Measurements from ENCODE around the gene ZRANB1.

DNA sequence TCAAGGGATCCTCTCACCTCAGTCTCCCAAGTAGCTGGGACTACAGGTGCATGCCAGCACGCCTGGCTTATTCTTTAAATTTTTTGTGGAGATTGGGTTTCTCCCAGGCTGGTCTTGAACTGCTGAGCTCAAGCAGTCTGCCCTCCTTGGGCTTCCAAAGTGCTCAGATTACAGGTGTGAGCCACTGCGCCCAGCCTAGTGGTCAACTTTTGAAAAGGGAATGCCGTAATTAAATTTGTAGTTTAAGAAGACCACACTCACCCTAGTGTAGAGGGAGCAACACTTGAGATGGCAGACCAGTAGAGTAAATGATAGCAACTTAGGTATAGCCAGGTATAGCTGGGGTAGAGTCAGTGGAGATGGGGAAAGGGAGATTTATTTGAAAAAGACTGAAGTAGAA is 17.6 kb downstream of the ZRANB1 start:
- TF ChIP-seq ARNTL (CRISPR knock-in tag; IDR thresholded peaks at IDR 0.05; ENCODE audit: borderline replicate concordance, low read depth) (no peak), GLIS3 (CRISPR knock-in tag; IDR thresholded peaks at IDR 0.05) (no peak), RARB (CRISPR knock-in tag; IDR thresholded peaks at IDR 0.05) (no peak), CSDC2 (CRISPR knock-in tag; IDR thresholded peaks at IDR 0.05) (no peak), BACH2 (CRISPR knock-in tag; IDR thresholded peaks at IDR 0.05; ENCODE audit: borderline replicate concordance) (no peak), ZFP3 (CRISPR knock-in tag; IDR thresholded peaks at IDR 0.05) (no peak), ESRRG (CRISPR knock-in tag; IDR thresholded peaks at IDR 0.05) (no peak), ZFP30 (CRISPR knock-in tag; IDR thresholded peaks at IDR 0.05) (no peak), TCF4 (CRISPR knock-in tag; IDR thresholded peaks at IDR 0.05; ENCODE audit: borderline replicate concordance) (no peak), PPARA (CRISPR knock-in tag; IDR thresholded peaks at IDR 0.05; ENCODE audit: borderline replicate concordance) (no peak)
- TF ChIP-seq, protein P1, sequence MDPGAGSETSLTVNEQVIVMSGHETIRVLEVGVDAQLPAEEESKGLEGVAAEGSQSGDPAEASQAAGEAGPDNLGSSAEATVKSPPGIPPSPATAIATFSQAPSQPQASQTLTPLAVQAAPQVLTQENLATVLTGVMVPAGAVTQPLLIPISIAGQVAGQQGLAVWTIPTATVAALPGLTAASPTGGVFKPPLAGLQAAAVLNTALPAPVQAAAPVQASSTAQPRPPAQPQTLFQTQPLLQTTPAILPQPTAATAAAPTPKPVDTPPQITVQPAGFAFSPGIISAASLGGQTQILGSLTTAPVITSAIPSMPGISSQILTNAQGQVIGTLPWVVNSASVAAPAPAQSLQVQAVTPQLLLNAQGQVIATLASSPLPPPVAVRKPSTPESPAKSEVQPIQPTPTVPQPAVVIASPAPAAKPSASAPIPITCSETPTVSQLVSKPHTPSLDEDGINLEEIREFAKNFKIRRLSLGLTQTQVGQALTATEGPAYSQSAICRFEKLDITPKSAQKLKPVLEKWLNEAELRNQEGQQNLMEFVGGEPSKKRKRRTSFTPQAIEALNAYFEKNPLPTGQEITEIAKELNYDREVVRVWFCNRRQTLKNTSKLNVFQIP (CRISPR knock-in tag; IDR thresholded peaks at IDR 0.05; ENCODE audit: borderline replicate concordance, low read depth) = no peak
- TF ChIP-seq, protein P2, sequence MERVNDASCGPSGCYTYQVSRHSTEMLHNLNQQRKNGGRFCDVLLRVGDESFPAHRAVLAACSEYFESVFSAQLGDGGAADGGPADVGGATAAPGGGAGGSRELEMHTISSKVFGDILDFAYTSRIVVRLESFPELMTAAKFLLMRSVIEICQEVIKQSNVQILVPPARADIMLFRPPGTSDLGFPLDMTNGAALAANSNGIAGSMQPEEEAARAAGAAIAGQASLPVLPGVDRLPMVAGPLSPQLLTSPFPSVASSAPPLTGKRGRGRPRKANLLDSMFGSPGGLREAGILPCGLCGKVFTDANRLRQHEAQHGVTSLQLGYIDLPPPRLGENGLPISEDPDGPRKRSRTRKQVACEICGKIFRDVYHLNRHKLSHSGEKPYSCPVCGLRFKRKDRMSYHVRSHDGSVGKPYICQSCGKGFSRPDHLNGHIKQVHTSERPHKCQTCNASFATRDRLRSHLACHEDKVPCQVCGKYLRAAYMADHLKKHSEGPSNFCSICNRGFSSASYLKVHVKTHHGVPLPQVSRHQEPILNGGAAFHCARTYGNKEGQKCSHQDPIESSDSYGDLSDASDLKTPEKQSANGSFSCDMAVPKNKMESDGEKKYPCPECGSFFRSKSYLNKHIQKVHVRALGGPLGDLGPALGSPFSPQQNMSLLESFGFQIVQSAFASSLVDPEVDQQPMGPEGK (CRISPR knock-in tag; IDR thresholded peaks at IDR 0.05; ENCODE audit: borderline replicate concordance) = no peak
- TF ChIP-seq, protein P3, sequence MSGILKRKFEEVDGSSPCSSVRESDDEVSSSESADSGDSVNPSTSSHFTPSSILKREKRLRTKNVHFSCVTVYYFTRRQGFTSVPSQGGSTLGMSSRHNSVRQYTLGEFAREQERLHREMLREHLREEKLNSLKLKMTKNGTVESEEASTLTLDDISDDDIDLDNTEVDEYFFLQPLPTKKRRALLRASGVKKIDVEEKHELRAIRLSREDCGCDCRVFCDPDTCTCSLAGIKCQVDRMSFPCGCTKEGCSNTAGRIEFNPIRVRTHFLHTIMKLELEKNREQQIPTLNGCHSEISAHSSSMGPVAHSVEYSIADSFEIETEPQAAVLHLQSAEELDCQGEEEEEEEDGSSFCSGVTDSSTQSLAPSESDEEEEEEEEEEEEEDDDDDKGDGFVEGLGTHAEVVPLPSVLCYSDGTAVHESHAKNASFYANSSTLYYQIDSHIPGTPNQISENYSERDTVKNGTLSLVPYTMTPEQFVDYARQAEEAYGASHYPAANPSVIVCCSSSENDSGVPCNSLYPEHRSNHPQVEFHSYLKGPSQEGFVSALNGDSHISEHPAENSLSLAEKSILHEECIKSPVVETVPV (CRISPR knock-in tag; IDR thresholded peaks at IDR 0.05) = no peak

Data from SK-N-SH treated with all-trans-retinoic acid at 6 μM for 48 hours (cell line).